ENCODE measurements around the gene ABHD17A. TPM values are rescaled to one million over a fixed set of nuclear protein-coding genes. Genes with fewer than 3 reads are reported as not detected.

Gene ABHD17A
- polyA plus RNA-seq, 1 of the 3 experiments (the other 2 are of a cell fraction) = 61.1 TPM

- H3K9ac ChIP-seq = peak overlapping the region; percentile 45; the same call in 1 of the 2 replicates
- no peaks in the 10 kb centered on the region for H3K79me2 ChIP-seq (ENCODE audit: insufficient read depth)
- no peaks in the 10 kb centered on the region for H3F3A ChIP-seq (replicated peaks; ENCODE audit: insufficient read depth)
- peaks cover 6 to 8% of the 10 kb centered on the region in 2 experiments; a peak in 2 of 4 replicates for H3K4me1 ChIP-seq (ENCODE audit: control insufficient read depth in 1 of 2, insufficient read depth in 2 of 2, low read depth in 1 of 2, low read length in 1 of 2)
- H3K4me2 ChIP-seq = peak overlapping the region; percentile 86
- peaks cover 0 to 3% of the 10 kb centered on the region in 2 experiments for H3K36me3 ChIP-seq (replicated peaks in 1 of 2; ENCODE audit: control insufficient read depth in 1 of 2, insufficient read depth in 2 of 2, low read length in 1 of 2)
- H3K9me2 ChIP-seq = no peaks in the 10 kb centered on the region
- H3K27me3 ChIP-seq (ENCODE audit: insufficient read depth) = no peaks in the 10 kb centered on the region
- WGBS (ENCODE audit: low lambda C conversion rate) = 15% methylated on average over 15 of the region's 42 CpGs
- CTCF ChIA-PET = interaction anchor here (0.6 to 4.7 kb wide), 34 partner anchors 8 to 387 kb away, joined by 3 to 30 read pairs (median 6); partner anchors contain the start of genes ABHD17A, ADAT3, AP3D1 and BTBD2
- peak; percentile 93 for DNase-seq
- no peaks in the 10 kb centered on the region for H4K20me1 ChIP-seq (ENCODE audit: insufficient read depth)
- peak overlapping the region; percentile 83 for H2AFZ ChIP-seq (ENCODE audit: low read depth)
- no peaks in the 10 kb centered on the region for H3K9me3 ChIP-seq
- H3K27ac ChIP-seq (ENCODE audit: low read depth in 2 of 2, low read length in 1 of 2) = no peak overlapping the region
- POLR2A ChIA-PET = no interaction called here
- H3K4me3 ChIP-seq (ENCODE audit: low read depth in 2 of 2, low read length in 1 of 2) = peak overlapping the region; percentile 36 to 64
- peak; percentile 69 for TF ChIP-seq RAD21 (IDR thresholded peaks at IDR 0.05; ENCODE audit: low read length)
- no peak for TF ChIP-seq USF2 (IDR thresholded peaks at IDR 0.05; ENCODE audit: borderline replicate concordance, low read depth, low read length)
- no peak for TF ChIP-seq ZBTB33 (IDR thresholded peaks at IDR 0.05; ENCODE audit: borderline replicate concordance, low read depth)
- no peak for TF ChIP-seq REST (IDR thresholded peaks at IDR 0.05; ENCODE audit: low read depth, low read length)
- no peak for TF ChIP-seq POLR2AphosphoS5 (IDR thresholded peaks at IDR 0.05; ENCODE audit: low read depth, low read length)
- TF ChIP-seq RXRA (IDR thresholded peaks at IDR 0.05; ENCODE audit: borderline replicate concordance, low read depth) = no peak
- TF ChIP-seq PBX3 (IDR thresholded peaks at IDR 0.05) = no peak
- TF ChIP-seq YY1 (IDR thresholded peaks at IDR 0.05; ENCODE audit: low read depth) = no peak
- TF ChIP-seq MAX (IDR thresholded peaks at IDR 0.05; ENCODE audit: low read depth) = 0 out of 2 replicates have a peak, but pooled peaks have one; percentile 18
- TF ChIP-seq SMC3 (IDR thresholded peaks at IDR 0.05; ENCODE audit: low read depth, low read length) = peak; percentile 60
- TF ChIP-seq EZH2phosphoT487 (IDR thresholded peaks at IDR 0.05; ENCODE audit: borderline replicate concordance, low read depth) = no peak
- peak; percentile 80 for TF ChIP-seq CTCF (IDR thresholded peaks at IDR 0.05)
- TF ChIP-seq MEF2A (IDR thresholded peaks at IDR 0.05; ENCODE audit: borderline replicate concordance, low read depth) = no peak
- peak; percentile 21; the same call in 1 of the 2 replicates for TF ChIP-seq MXI1 (IDR thresholded peaks at IDR 0.05; ENCODE audit: low read depth, low read length)
- peak; percentile 37; the same call in 1 of the 2 replicates for TF ChIP-seq SIN3A (IDR thresholded peaks at IDR 0.05; ENCODE audit: borderline replicate concordance, low read depth, low read length)
- TF ChIP-seq RCOR1 (IDR thresholded peaks at IDR 0.05; ENCODE audit: low read length) = no peak
- TF ChIP-seq FOXJ3 (CRISPR knock-in tag; IDR thresholded peaks at IDR 0.05) = no peak
- no peak for TF ChIP-seq CHD2 (IDR thresholded peaks at IDR 0.05; ENCODE audit: low read length, partially characterized antibody)
- TF ChIP-seq USF1 (IDR thresholded peaks at IDR 0.05; ENCODE audit: borderline replicate concordance, low read depth) = no peak
- TF ChIP-seq NFIC (IDR thresholded peaks at IDR 0.05; ENCODE audit: borderline replicate concordance) = no peak
These were observed 43.9 kb upstream of the ABHD17A start for GRCh38 chr19:1929021-1929742.
